LoVo (cell line): Measurements from ENCODE around the gene PLXNC1.

Experiments
- DNase-seq: peaks from one replicate; pipeline ENCODE4 v3.0.0-alpha.2; 2016; ENCODE audit warnings: low spot score

The PLXNC1 gene

GRCh38 chr12:94204499-94205247 lies 56.3 kb downstream of the PLXNC1 start:
- no peak for DNase-seq

GRCh38 chr12:94205822-94206221 lies 57.4 kb downstream of the PLXNC1 start:
- DNase-seq, result no peak

- DNase-seq, result no peak
These were observed 58.5 kb downstream of the PLXNC1 start for GRCh38 chr12:94206886-94207285.

GRCh38 chr12:94207467-94207848 lies 59.1 kb downstream of the PLXNC1 start:
- no peak for DNase-seq

GRCh38 chr12:94207849-94208621 lies 59.7 kb downstream of the PLXNC1 start:
- DNase-seq, result no peak

- DNase-seq, result no peak
These were observed 60.2 kb downstream of the PLXNC1 start for GRCh38 chr12:94208622-94208966.

GRCh38 chr12:94209240-94209639 lies 60.9 kb downstream of the PLXNC1 start:
- no peak for DNase-seq

- DNase-seq, result no peak
These were observed 62.6 kb downstream of the PLXNC1 start for GRCh38 chr12:94211021-94211420.

- no peak for DNase-seq
These were observed 69.9 kb downstream of the PLXNC1 start for GRCh38 chr12:94218233-94218632.

- DNase-seq, result no peak
These were observed 71.4 kb downstream of the PLXNC1 start for GRCh38 chr12:94219622-94220302.

GRCh38 chr12:94220804-94221203 lies 72.4 kb downstream of the PLXNC1 start:
- no peak for DNase-seq

GRCh38 chr12:94222351-94223084 lies 74.1 kb downstream of the PLXNC1 start:
- no peak for DNase-seq

- DNase-seq, result no peak
These were observed 75.5 kb downstream of the PLXNC1 start for GRCh38 chr12:94223842-94224241.

GRCh38 chr12:94225506-94225905 lies 77.1 kb downstream of the PLXNC1 start:
- DNase-seq, result no peak

- DNase-seq, result no peak
These were observed 77.7 kb downstream of the PLXNC1 start for GRCh38 chr12:94225947-94226630.

GRCh38 chr12:94227066-94227465 lies 78.7 kb downstream of the PLXNC1 start:
- DNase-seq, result no peak

GRCh38 chr12:94228488-94228907 lies 80.1 kb downstream of the PLXNC1 start:
- no peak for DNase-seq

GRCh38 chr12:94229902-94230301 lies 81.5 kb downstream of the PLXNC1 start:
- DNase-seq, result no peak

GRCh38 chr12:94230357-94230905 lies 82.1 kb downstream of the PLXNC1 start:
- DNase-seq, result no peak

GRCh38 chr12:94231709-94232108 lies 83.3 kb downstream of the PLXNC1 start:
- no peak for DNase-seq

GRCh38 chr12:94235848-94236247 lies 87.5 kb downstream of the PLXNC1 start:
- DNase-seq, result no peak
